IPS-18c (cell line): Measurements from ENCODE around the gene KCNH5.
"Not testable (repeated sequence)": the region's sequence is repeated elsewhere in the genome, so short reads cannot be mapped to it uniquely, and the experiment has no call there.

Experiments
- H3K4me3 ChIP-seq: 2 replicates; pipeline ENCODE4 v1.7.0; 2013; ENCODE audit warnings: low read depth, mild to moderate bottlenecking, low read length, moderate library complexity; ENCODE audit not compliant: insufficient read depth
- H3K9me3 ChIP-seq: one replicate; pipeline ENCODE4 v1.6.1; 2013; ENCODE audit warnings: mild to moderate bottlenecking, low read length, moderate library complexity; ENCODE audit not compliant: control insufficient read depth, insufficient read depth

The KCNH5 gene

DNA sequence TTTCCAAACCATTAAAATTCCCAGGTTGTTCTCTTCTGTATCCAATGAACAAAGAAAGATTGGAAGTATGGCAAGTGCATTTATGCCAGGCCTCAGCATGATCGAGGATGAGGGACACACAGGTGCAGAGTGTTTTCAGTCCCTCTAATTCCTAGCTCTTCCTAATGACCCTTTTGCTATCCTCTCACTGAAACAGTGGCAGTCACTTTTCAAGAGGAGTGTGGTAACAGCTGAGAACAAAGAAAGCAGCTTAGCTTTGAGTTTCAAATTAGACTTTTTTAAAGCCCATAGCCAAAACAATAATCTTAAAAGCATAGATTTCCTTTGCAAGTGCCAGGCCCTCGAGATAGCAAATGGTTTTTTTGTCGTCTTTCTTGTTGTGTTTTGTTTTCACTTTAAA lies 110.8 kb downstream of the KCNH5 start:
- Histone ChIP-seq H3K4me3 (no peak overlapping the region), H3K9me3 (no peaks in the 10 kb centered on the region)

DNA sequence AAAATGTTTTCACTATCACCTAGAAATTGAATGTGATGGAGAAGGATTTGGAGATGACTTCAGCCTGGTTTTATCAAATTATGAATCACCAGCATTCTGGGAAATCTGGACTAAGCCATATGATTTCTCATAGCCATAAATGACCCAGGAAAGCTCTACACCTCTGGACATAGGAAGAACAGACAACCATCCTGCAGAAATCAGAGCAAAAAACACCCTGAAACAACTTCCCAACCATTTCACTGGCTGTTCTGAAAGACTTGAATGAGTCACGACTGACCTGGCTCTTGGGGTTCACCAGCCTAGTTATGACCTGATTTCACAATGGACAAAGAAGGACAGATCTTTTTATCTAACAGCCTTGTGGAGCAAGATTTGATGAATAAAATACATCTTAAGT lies 123.8 kb downstream of the KCNH5 start:
- no peaks in the 10 kb centered on the region for H3K9me3 ChIP-seq
- no peak overlapping the region for H3K4me3 ChIP-seq

DNA sequence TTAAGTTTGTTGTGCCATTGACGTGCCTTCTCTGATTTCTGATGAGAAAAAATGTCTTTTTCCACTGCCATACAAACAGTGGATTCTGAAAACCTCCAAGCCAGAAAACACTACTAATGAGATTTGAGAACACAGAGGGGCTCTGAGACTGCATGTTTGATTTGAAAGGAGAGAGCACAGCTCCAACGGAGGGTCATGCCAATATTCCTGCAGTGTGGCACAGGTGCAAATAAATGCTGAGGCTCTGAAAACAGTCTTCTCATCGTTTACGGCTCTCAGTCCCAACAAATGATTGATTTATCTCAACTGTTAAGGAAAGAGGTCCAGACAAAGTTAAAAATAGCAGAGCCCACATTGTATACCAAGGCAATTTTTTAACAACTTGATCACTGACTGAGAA lies 128.7 kb downstream of the KCNH5 start:
- no peaks in the 10 kb centered on the region for H3K9me3 ChIP-seq
- H3K4me3 ChIP-seq = no peak overlapping the region

DNA sequence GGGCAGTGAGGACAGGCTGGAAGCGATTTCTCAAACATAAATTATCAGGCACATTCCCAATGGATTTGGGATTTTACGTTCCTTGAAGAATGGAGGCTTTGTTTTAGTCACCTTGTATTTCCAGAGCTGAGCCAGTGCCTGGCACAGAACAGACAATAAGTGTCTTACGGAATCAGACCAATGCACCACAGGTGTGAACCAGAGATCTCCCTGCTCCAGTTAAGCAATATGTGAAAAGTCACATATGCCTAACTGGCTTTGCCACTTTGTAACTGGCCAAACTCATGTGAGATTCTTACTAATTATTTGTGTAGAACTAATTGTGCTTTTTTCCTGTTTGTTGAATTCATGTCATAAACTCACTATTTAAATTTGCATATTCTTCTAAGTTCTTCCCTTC lies 130.4 kb downstream of the KCNH5 start:
- Histone ChIP-seq H3K9me3 (no peaks in the 10 kb centered on the region), H3K4me3 (no peak overlapping the region)

DNA sequence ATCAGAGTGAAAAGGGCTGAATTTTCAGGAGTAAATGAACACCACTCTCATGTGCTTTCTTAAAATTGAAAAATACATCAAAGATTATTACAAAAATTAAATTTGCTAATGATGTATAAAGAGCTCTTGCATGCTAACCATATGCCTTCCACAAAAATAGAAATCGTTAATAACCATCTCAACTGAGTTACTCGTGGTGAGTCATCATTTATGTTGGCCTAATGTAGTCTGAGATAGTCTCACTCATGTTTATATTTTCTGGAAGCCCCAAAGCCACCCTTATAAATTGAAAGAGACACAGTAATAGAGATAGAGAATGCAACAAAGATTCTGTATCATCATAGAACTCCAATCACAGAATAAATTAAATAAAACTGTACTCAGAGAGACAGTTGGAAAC lies 131.2 kb downstream of the KCNH5 start:
- Histone ChIP-seq H3K4me3 (no peak overlapping the region), H3K9me3 (no peaks in the 10 kb centered on the region)

DNA sequence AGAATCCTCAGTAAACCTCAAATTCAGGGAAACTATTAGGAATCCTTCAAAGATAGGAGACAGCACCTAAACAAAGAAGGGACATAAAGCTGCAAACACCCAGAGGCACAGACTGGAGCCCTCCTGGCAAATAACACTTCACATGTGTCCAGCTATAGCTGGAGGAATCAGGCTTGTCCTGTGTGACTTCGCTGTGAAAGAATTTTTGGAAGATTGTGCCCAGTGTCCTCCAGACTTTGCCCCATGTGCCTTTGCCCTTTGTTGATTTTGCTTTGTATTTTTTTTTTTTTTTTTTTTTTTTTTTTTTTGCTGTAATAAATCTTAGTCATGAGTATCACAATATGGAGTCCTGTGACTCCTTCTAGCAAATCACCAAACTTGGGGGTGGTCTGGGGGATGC lies 136.8 kb downstream of the KCNH5 start:
- Histone ChIP-seq H3K4me3 (no peak overlapping the region), H3K9me3 (no peaks in the 10 kb centered on the region)

DNA sequence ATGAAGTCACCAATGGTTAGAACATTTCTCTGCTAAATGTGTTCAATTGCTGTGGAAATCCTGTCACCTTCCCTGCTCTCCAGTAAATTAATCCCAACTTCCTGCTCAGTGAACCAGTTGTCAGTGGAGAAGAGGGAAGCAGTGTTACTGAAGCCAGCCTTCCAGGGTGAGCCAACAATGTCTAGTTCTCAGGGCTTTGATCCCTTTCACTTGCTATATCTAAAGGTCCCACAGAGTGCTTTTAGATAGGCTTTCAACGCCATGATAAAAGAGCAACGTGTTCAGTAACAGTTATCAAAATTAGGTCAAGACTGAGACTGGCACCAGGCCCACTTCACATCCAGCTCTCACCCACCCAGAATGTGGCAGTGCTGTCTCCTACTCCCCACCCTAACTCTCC lies 139.7 kb downstream of the KCNH5 start:
- H3K9me3 ChIP-seq = no peaks in the 10 kb centered on the region
- H3K4me3 ChIP-seq = no peak overlapping the region

DNA sequence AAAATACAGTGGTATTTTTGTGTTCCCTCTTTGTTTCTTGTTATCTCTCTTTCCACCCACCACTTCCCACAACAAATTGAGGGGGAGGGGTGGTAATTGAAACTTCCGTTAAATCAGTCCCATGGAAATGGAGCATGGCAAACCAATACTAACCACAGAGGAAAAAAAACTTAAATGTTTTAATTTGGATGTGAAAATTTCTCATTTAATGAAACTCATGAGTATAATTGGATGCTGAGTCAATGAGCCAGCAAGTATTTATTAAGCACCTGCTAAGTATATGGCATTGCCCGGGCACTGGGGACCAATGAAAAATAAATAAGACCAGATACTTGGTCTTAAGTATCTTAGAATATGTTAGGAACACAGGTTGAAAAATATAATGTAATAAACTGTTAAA lies 147.5 kb downstream of the KCNH5 start:
- Histone ChIP-seq H3K4me3 (no peak overlapping the region), H3K9me3 (no peaks in the 10 kb centered on the region)

DNA sequence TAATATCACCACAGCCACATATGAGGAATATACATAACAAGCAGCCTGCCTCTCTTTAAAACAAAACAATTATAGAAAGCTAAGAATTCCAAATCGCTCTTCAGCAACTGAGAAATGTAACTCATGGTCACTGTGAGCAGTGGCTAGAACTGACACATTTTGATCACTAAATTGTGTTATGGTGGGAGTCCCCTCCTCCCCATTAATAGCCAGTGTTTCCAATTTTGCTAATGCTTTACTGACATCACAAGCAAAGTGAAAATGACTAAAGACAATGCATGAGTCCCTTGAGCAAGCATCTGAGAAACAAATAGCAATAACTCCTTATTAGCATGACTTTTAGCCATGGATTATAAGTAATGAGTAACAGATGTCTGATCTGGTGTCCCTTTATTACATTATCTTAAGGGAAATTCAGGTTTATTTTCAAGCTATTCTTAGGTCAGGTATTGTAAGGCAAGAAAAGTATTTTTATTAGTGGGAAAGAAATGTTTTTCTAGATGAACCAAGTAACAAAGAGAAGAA lies 148.3 kb downstream of the KCNH5 start:
- Histone ChIP-seq H3K4me3 (no peak overlapping the region), H3K9me3 (no peaks in the 10 kb centered on the region)

DNA sequence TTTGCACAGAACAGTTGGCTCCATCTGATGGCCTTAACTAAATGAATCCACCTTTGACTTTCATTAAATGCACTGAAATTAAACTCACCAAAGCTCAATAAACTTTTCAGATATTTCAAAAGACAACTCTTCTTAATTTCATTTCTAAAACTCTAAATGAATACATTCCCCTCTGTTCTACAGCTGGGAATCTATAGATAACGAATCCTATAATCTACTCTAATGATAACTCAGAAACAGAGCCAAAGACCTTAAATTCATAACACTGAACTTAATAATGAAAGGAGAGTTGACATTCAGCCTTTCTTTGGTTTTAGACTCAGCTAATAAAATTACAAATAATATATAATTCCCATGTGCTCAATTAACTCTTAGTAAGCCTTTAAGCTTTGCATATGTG lies 150.5 kb downstream of the KCNH5 start:
- H3K4me3 ChIP-seq = no peak overlapping the region

DNA sequence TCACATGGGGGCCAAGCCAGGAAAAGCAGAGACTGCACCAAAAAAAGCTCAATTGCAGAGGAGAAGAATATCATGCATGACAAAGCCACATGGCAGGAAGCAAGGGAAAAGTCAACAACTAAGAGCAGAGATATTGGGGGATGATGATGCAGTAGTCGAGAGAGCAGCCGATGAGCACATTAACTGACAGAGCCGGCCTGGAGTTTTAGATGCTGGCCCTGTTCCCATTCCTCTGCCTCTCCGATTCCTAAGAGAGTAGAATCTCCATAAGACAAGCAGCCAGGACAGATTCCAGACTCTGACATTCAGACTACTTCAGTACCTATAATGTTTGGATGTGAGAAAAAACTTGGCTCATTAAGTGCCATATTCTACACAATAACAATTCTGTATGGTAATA lies 155.9 kb downstream of the KCNH5 start:
- Histone ChIP-seq H3K4me3 (no peak overlapping the region), H3K9me3 (no peaks in the 10 kb centered on the region)

More for the DNA sequence above, 150.5 kb downstream of the KCNH5 start:
- no peaks in the 10 kb centered on the region for H3K9me3 ChIP-seq

DNA sequence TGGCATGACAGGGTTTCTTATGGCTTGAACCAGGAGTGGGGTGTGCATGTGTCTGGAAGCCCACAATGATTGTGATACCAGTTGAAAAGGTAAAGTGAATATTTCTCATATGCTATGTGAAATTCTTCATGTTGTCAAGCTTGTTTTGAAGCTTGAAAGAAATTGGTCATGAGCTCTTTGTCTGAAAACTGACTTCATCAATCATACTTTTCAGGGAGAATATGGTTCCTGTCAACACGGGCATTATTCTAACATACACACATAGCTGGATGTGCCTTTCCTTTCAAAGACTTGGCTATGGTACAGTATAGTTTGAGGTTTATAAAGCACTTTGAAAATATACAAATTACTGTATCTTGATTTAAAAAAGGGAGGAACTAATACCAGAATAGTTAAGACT lies 158.8 kb downstream of the KCNH5 start:
- Histone ChIP-seq H3K9me3 (no peaks in the 10 kb centered on the region), H3K4me3 (no peak overlapping the region)

DNA sequence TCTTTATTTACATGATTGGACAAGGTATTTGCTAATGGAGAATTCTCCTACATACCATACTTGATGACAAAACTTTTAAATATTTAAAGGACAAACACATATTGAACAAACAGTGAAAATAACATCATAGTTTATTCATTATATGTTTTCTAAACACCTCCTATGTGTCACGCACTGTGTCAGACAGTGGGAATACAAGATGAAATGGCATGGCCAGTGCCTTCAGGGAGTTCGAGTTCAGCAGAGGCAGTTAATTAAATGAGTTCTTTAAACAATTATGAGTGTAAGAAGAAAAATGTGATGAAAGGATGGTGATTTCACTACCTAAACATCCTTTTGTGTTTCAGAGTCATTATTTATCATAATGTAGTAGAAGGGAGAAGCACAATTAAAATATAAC lies 159.8 kb downstream of the KCNH5 start:
- Histone ChIP-seq H3K9me3 (no peaks in the 10 kb centered on the region), H3K4me3 (no peak overlapping the region)

DNA sequence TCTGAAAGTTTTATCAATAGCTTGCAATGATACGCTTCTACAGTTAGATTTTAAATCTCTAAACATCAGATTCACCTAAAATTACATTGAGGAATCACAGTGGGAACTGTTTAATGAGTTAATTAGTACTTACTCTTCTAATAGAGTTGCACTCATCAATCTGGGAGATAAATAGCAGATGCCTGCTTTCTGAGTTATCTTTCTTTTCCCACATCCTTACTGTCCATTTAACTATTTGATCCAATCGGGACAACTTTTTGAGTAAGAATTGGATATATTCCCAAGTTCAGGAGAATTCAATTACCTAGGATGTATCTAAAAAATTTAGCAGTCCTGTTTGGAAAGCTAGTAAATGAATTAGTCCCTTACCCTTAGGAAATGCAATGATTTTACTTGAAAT lies 162.3 kb downstream of the KCNH5 start:
- no peak overlapping the region for H3K4me3 ChIP-seq
- no peaks in the 10 kb centered on the region for H3K9me3 ChIP-seq

DNA sequence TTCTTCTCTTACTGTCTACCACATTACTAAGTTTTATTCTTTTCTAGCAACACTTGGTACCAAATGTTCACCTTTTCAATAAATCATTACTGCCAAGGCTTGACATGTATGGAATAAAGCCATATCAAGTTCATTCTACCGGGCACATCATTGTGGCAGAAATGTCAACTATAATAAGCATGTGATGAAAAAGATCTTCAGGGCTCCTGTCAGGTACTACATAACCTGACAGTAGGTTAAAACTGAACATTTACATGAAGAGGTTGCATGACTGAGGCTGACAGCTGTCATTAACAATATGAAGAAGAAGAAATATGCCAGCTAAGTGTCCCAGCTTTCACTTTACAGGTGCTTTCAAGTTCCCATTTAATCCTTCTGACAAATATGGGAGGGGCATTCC lies 178.9 kb downstream of the KCNH5 start:
- Histone ChIP-seq H3K9me3 (no peaks in the 10 kb centered on the region), H3K4me3 (no peak overlapping the region)

DNA sequence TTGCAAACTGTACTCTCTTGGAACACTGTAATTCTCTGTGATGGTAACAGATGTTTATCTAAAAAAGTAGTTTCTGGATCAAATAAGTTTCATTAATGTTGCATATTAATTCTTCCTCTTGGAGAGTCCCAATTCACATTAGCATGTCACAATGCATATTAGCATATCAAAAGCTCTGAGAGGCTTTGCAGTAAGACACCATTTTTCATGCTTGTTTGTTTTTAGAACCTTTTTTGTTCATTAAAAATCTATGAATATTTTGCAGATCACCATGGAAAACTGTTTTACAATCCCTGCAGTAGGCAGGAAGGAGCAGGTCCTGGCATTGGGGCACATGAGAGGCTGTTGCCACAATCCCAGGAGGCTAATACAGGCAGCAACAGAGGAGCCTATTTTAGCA lies 180.7 kb downstream of the KCNH5 start:
- Histone ChIP-seq H3K9me3 (no peaks in the 10 kb centered on the region), H3K4me3 (no peak overlapping the region)

DNA sequence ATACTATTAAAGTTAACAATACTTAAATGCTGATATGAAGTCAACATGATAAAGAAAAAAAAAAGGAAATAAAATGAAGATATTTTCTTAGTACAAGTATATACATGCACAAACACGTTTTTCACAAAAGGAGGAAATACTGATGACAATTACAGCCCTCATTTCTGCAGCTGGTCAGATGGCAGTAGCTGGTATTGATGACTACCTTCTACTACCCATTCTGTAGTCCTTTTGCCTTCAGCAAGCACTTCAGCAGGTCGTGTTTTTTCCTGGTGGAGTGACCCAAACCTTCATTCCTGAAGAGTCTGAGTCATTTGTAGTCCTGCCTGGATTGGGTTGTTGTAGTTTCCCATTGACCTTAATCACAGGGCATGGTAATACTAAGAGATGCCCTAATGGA lies 187.2 kb downstream of the KCNH5 start:
- not testable (repeated sequence) for H3K4me3 ChIP-seq, H3K9me3 ChIP-seq

DNA sequence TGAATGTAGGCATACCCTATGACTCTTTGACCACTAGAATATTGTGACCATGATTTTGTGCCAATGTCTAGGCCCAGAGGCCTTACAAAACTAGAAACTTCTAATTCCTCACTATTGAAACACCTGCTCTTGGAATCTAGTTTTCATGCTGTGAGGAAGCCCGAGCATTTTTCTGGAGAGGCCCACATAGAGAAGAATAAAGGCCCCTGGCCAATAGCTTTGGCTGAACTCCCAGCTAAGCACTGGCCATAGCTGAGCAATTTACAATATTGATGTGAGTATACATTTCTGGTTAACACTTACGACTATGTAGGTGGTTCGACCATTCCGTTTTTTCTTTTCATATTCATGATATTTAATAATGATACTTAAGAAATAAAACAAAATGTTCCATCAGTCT lies 190.3 kb downstream of the KCNH5 start:
- Histone ChIP-seq H3K4me3 (no peak overlapping the region), H3K9me3 (no peaks in the 10 kb centered on the region)

DNA sequence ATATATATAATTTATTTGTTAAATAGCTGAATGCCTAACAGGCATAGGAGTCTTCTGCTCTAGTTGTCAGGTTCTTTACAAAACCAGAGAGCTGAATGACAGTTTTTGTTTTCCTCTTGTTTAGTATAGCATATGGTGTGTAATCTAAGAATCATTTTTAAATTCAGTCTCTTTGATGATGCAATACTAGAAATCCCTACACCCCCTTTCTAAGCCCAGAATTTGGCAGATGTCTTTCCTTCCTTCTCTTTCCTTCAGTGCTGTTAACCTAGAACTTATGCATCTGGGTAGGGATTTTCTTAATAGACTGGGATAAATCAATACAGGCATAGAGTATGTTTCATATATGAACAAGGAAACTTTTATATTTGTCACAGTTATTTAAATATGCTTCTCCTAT lies 198.1 kb downstream of the KCNH5 start:
- no peaks in the 10 kb centered on the region for H3K9me3 ChIP-seq
- no peak overlapping the region for H3K4me3 ChIP-seq

DNA sequence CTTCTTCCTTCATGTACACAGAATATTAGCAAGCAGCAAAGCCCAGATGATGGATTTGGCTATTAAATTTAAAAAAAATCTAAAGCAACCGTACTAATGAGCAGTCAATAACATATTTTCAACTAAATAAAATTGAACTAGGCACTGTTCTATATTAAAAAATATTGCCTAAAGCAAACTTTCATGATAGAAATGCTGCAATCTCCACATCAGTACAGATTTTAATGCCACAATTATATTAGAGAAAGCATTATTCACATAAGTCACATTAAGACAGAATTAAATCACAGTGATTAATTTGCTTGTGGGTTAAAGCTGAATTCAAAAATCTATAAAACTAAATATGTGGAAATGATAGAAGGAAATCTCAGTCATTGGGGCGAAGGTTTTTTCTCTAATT lies 200.7 kb downstream of the KCNH5 start:
- Histone ChIP-seq H3K9me3 (no peaks in the 10 kb centered on the region), H3K4me3 (no peak overlapping the region)
